ENCODE measurements around the gene SPRN. TPM values are rescaled to one million over a fixed set of nuclear protein-coding genes. Genes with fewer than 3 reads are reported as not detected.

The SPRN gene
- total RNA-seq, 1 experiment from 2014 or later: 0.59 TPM

DNA sequence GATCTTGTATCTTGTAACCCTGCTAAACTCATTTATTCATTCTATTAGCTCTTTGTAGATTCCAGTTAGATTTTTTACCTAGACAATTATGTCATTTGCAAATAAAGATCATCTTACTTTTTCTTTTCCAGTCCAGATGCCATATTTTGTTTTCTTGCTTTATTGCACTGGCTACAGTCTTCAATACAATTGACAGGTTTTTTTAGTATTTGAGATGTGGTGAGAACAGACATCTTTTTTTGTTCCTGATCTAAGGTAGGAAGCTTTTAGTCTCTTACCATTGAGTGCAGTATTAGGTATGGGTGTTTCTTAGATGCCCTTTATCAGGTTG, 12.1 kb downstream of the SPRN start:
- H3K27ac Mint-ChIP-seq: no peak overlapping the region
- peaks cover 55% of the 10 kb centered on the region for H3K9me3 Mint-ChIP-seq
- no peaks in the 10 kb centered on the region for H3K4me1 Mint-ChIP-seq
- peaks cover 7% of the 10 kb centered on the region for H3K27me3 Mint-ChIP-seq (ENCODE audit: low read depth)
- ATAC-seq: no peak
- POLR2A ChIA-PET: no interaction called here
- no peak for DNase-seq (ENCODE audit: low spot score)
- CTCF ChIA-PET: no interaction called here
- H3K36me3 Mint-ChIP-seq: peaks cover 78% of the 10 kb centered on the region
- no peak overlapping the region for H3K4me3 Mint-ChIP-seq
- no peak for TF ChIP-seq MXD4 (CRISPR knock-in tag; IDR thresholded peaks at IDR 0.05; ENCODE audit: borderline replicate concordance)
- no peak for TF ChIP-seq SMAD4 (CRISPR knock-in tag; IDR thresholded peaks at IDR 0.05)
- TF ChIP-seq, protein P1, sequence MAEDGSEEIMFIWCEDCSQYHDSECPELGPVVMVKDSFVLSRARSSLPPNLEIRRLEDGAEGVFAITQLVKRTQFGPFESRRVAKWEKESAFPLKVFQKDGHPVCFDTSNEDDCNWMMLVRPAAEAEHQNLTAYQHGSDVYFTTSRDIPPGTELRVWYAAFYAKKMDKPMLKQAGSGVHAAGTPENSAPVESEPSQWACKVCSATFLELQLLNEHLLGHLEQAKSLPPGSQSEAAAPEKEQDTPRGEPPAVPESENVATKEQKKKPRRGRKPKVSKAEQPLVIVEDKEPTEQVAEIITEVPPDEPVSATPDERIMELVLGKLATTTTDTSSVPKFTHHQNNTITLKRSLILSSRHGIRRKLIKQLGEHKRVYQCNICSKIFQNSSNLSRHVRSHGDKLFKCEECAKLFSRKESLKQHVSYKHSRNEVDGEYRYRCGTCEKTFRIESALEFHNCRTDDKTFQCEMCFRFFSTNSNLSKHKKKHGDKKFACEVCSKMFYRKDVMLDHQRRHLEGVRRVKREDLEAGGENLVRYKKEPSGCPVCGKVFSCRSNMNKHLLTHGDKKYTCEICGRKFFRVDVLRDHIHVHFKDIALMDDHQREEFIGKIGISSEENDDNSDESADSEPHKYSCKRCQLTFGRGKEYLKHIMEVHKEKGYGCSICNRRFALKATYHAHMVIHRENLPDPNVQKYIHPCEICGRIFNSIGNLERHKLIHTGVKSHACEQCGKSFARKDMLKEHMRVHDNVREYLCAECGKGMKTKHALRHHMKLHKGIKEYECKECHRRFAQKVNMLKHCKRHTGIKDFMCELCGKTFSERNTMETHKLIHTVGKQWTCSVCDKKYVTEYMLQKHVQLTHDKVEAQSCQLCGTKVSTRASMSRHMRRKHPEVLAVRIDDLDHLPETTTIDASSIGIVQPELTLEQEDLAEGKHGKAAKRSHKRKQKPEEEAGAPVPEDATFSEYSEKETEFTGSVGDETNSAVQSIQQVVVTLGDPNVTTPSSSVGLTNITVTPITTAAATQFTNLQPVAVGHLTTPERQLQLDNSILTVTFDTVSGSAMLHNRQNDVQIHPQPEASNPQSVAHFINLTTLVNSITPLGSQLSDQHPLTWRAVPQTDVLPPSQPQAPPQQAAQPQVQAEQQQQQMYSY (CRISPR knock-in tag; IDR thresholded peaks at IDR 0.05): no peak
- TF ChIP-seq, protein P2, sequence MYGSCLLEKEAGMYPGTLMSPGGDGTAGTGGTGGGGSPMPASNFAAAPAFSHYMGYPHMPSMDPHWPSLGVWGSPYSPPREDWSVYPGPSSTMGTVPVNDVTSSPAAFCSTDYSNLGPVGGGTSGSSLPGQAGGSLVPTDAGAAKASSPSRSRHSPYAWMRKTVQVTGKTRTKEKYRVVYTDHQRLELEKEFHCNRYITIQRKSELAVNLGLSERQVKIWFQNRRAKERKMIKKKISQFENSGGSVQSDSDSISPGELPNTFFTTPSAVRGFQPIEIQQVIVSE (CRISPR knock-in tag; IDR thresholded peaks at IDR 0.05; ENCODE audit: borderline replicate concordance): no peak
- no peak for TF ChIP-seq NFE2L1 (CRISPR knock-in tag; IDR thresholded peaks at IDR 0.05)
- no peak for TF ChIP-seq JAZF1 (CRISPR knock-in tag; IDR thresholded peaks at IDR 0.05)
- TF ChIP-seq ZNF138 (CRISPR knock-in tag; conservative IDR thresholded peaks at IDR 0.05): no peak
- TF ChIP-seq, protein P3, sequence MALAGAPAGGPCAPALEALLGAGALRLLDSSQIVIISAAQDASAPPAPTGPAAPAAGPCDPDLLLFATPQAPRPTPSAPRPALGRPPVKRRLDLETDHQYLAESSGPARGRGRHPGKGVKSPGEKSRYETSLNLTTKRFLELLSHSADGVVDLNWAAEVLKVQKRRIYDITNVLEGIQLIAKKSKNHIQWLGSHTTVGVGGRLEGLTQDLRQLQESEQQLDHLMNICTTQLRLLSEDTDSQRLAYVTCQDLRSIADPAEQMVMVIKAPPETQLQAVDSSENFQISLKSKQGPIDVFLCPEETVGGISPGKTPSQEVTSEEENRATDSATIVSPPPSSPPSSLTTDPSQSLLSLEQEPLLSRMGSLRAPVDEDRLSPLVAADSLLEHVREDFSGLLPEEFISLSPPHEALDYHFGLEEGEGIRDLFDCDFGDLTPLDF (CRISPR knock-in tag; IDR thresholded peaks at IDR 0.05): no peak
- no peak for TF ChIP-seq GABPB1 (CRISPR knock-in tag; IDR thresholded peaks at IDR 0.05)
- TF ChIP-seq, protein P4, sequence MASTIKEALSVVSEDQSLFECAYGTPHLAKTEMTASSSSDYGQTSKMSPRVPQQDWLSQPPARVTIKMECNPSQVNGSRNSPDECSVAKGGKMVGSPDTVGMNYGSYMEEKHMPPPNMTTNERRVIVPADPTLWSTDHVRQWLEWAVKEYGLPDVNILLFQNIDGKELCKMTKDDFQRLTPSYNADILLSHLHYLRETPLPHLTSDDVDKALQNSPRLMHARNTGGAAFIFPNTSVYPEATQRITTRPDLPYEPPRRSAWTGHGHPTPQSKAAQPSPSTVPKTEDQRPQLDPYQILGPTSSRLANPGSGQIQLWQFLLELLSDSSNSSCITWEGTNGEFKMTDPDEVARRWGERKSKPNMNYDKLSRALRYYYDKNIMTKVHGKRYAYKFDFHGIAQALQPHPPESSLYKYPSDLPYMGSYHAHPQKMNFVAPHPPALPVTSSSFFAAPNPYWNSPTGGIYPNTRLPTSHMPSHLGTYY (CRISPR knock-in tag; IDR thresholded peaks at IDR 0.05): no peak
- TF ChIP-seq ETV6 (CRISPR knock-in tag; IDR thresholded peaks at IDR 0.05): no peak
- TF ChIP-seq, protein P5, sequence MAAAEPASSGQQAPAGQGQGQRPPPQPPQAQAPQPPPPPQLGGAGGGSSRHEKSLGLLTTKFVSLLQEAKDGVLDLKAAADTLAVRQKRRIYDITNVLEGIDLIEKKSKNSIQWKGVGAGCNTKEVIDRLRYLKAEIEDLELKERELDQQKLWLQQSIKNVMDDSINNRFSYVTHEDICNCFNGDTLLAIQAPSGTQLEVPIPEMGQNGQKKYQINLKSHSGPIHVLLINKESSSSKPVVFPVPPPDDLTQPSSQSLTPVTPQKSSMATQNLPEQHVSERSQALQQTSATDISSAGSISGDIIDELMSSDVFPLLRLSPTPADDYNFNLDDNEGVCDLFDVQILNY (CRISPR knock-in tag; IDR thresholded peaks at IDR 0.05): no peak
- no peak for TF ChIP-seq ELF4 (CRISPR knock-in tag; IDR thresholded peaks at IDR 0.05; ENCODE audit: low read depth)
- no peak for TF ChIP-seq TEAD4 (CRISPR knock-in tag; IDR thresholded peaks at IDR 0.05)
- no peak for TF ChIP-seq ZNF423 (CRISPR knock-in tag; IDR thresholded peaks at IDR 0.05)
- TF ChIP-seq, protein P6, sequence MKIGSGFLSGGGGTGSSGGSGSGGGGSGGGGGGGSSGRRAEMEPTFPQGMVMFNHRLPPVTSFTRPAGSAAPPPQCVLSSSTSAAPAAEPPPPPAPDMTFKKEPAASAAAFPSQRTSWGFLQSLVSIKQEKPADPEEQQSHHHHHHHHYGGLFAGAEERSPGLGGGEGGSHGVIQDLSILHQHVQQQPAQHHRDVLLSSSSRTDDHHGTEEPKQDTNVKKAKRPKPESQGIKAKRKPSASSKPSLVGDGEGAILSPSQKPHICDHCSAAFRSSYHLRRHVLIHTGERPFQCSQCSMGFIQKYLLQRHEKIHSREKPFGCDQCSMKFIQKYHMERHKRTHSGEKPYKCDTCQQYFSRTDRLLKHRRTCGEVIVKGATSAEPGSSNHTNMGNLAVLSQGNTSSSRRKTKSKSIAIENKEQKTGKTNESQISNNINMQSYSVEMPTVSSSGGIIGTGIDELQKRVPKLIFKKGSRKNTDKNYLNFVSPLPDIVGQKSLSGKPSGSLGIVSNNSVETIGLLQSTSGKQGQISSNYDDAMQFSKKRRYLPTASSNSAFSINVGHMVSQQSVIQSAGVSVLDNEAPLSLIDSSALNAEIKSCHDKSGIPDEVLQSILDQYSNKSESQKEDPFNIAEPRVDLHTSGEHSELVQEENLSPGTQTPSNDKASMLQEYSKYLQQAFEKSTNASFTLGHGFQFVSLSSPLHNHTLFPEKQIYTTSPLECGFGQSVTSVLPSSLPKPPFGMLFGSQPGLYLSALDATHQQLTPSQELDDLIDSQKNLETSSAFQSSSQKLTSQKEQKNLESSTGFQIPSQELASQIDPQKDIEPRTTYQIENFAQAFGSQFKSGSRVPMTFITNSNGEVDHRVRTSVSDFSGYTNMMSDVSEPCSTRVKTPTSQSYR (CRISPR knock-in tag; IDR thresholded peaks at IDR 0.05): no peak

All from WTC11 (cell line).